HEK293T (cell line): ENCODE data around the gene EMP3.

ENCODE experiments used
- ARNT ChIP-seq: fragments of 450-650 bp; IDR thresholded peaks from 2 replicates; pipeline ENCODE4 v1.6.1; 2017; ENCODE audit warnings: mild to moderate bottlenecking
- BHLHE40 ChIP-seq: fragments of 450-650 bp; IDR thresholded peaks from 2 replicates; pipeline ENCODE4 v1.6.1; 2016; ENCODE audit warnings: mild to moderate bottlenecking, moderate library complexity, borderline replicate concordance
- ELF4 ChIP-seq: fragments of 450-650 bp; IDR thresholded peaks from 2 replicates; pipeline ENCODE4 v1.6.1; 2017; ENCODE audit warnings: antibody characterized with exemption
- FOXK2 ChIP-seq: fragments of 450-650 bp; IDR thresholded peaks from 2 replicates; pipeline ENCODE4 v1.6.1; 2016; ENCODE audit warnings: mild to moderate bottlenecking
- HDGF ChIP-seq: fragments of 450-650 bp; IDR thresholded peaks from 2 replicates; pipeline ENCODE4 v1.6.1; 2017; ENCODE audit warnings: antibody characterized with exemption, borderline replicate concordance
- L3MBTL2 ChIP-seq: fragments of 450-650 bp; conservative IDR thresholded peaks from 2 replicates; pipeline ENCODE4 v1.6.1; 2016; ENCODE audit warnings: mild to moderate bottlenecking
- PKNOX1 ChIP-seq: fragments of 450-650 bp; IDR thresholded peaks from 2 replicates; pipeline ENCODE4 v1.6.1; 2016
- SP1 ChIP-seq: fragments of 450-650 bp; IDR thresholded peaks from 2 replicates; pipeline ENCODE4 v1.6.1; 2017
- TARDBP ChIP-seq: fragments of 450-650 bp; IDR thresholded peaks from 2 replicates; pipeline ENCODE4 v1.6.1; 2016

GRCh38 chr19:48333467-48334384, 8.4 kb downstream of the EMP3 start:
- TF ChIP-seq SP1 (no peak), BHLHE40 (no peak), TARDBP (no peak), ELF4 (no peak), HDGF (no peak), PKNOX1 (peak; percentile 37), L3MBTL2 (peak; percentile 94), FOXK2 (no peak), ARNT (no peak)
